CD4-positive, alpha-beta T cell (primary cell): ENCODE results near the gene FARS2. TPM values are rescaled to one million over a fixed set of nuclear protein-coding genes. Genes with fewer than 3 reads are reported as not detected.

Experiments used
- ATAC-seq: fragments of 200-7000 bp; cut with Tn5 transposase; one replicate; pipeline ENCODE4 v1.10.0; 2022; ENCODE audit warnings: mild to moderate bottlenecking; ENCODE audit not compliant: poor library complexity
- CTCF ChIA-PET: fragments of 350-600 bp; sonication (Branson Sonifier 250); formaldehyde crosslinking; loops from one replicate; lab custom pipeline; 2021; ENCODE audit warnings: antibody characterized with exemption, inconsistent platforms; lab: Charles Lee
- POLR2A ChIA-PET: fragments of 350-600 bp; sonication (Branson Sonifier 250); formaldehyde crosslinking; loops from one replicate; lab custom pipeline; 2021; ENCODE audit warnings: antibody characterized with exemption, inconsistent platforms; lab: Charles Lee
- DNase-seq, 14 experiments: peaks; one replicate each; pipeline ENCODE4 v3.0.0-alpha.2; 2013 to 2020; ENCODE audit warnings: mixed read lengths in 2 of 14
- H3K27ac ChIP-seq, 2 donors: one replicate each; pipeline versions ENCODE4 v1.5.1 to v1.7.0; 2013; ENCODE audit warnings: low read length in 2 of 2, low read depth in 1 of 2, mild to moderate bottlenecking in 1 of 2
- H3K27me3 ChIP-seq, 2 experiments: 1 replicate in 1 of 2; 2 replicates in 1 of 2; pipeline versions ENCODE4 v1.6.1 to v1.7.0; 2013; ENCODE audit warnings: low read length in 2 of 2, control low read depth in 1 of 2, mild to moderate bottlenecking in 1 of 2, moderate library complexity in 1 of 2; ENCODE audit not compliant: insufficient read depth in 2 of 2, control insufficient read depth in 1 of 2
- H3K36me3 ChIP-seq: one replicate; pipeline ENCODE4 v1.6.1; 2013; ENCODE audit warnings: low read length, control low read depth; ENCODE audit not compliant: insufficient read depth
- H3K4me1 ChIP-seq: one replicate; pipeline ENCODE4 v1.6.1; 2013; ENCODE audit warnings: low read length, control low read depth; ENCODE audit not compliant: insufficient read depth
- H3K4me3 ChIP-seq: one replicate; pipeline ENCODE4 v1.5.1; 2013; ENCODE audit warnings: mild to moderate bottlenecking, low read length, moderate library complexity
- H3K9me3 ChIP-seq, 2 experiments: 1 replicate in 1 of 2; 2 replicates in 1 of 2; pipeline versions ENCODE4 v1.6.1 to v1.7.0; 2013; ENCODE audit warnings: low read length in 2 of 2, mild to moderate bottlenecking in 2 of 2, control low read depth in 1 of 2, moderate library complexity in 1 of 2; ENCODE audit not compliant: control insufficient read depth in 1 of 2, insufficient read depth in 1 of 2
- H3K27ac Mint-ChIP-seq: one replicate; pipeline ENCODE4 v1.8.0; 2020; ENCODE audit warnings: mixed read lengths
- H3K27me3 Mint-ChIP-seq: one replicate; pipeline ENCODE4 v1.8.0; 2021; ENCODE audit warnings: mixed read lengths
- H3K36me3 Mint-ChIP-seq: one replicate; pipeline ENCODE4 v1.8.0; 2021; ENCODE audit warnings: low read depth, mixed read lengths
- H3K4me1 Mint-ChIP-seq: one replicate; pipeline ENCODE4 v1.8.0; 2021; ENCODE audit warnings: low read depth, mixed read lengths
- H3K4me3 Mint-ChIP-seq: one replicate; pipeline ENCODE4 v1.8.0; 2020; ENCODE audit warnings: mild to moderate bottlenecking, mixed read lengths
- H3K9me3 Mint-ChIP-seq: one replicate; pipeline ENCODE4 v1.8.0; 2020; ENCODE audit warnings: mixed read lengths
- CTCF ChIP-seq: fragments of 200-600 bp; IDR thresholded peaks from one replicate; pipeline ENCODE4 v1.8.0; 2022; ENCODE audit warnings: antibody characterized with exemption, mild to moderate bottlenecking
- intact Hi-C, 2 experiments: fragments of 100-400 bp; cut with DNase I in 1 of 2; cut with micrococcal nuclease in 1 of 2; formaldehyde crosslinking; loops; one replicate each; pipeline versions ENCODE4 v1.15.1 to v1.9.0; 2023 to 2025; cut with DNase I, micrococcal nuclease
- total RNA-seq, 174 experiments: library from RNA in 2 of 174; stranded (reverse) in 2 of 174; gene quantifications; one replicate each; pipeline ENCODE4 v1.2.3 and lab custom pipeline; 2021 to 2026

Gene FARS2
- total RNA-seq, 2 experiments from 2014 or later: 12.6 to 12.8 TPM

DNA sequence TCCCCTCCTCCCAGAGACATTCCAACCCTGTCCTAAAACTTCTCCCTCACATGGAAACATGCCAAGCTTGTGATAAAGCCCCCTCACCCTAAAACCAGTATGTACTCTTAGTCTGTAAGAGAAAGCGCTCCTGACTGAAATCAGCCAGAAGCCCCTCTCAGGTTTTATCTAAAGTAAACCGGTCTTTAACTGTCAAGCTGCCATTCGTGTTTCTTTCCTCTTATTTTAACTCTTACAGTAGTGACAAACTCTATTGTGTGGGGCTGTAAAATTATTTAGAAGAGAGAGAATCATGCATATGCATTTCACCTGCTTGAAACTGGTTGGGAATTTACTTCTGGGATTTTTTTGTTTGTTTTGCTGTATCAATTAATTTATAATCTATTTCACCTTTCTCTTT, 62.7 kb downstream of the FARS2 start:
- no peak for DNase-seq
- H3K4me1 Mint-ChIP-seq: peaks cover 26% of the 10 kb centered on the region
- ChIA-PET POLR2A (no interaction called here), CTCF (interaction anchor here (0.7 kb wide), 1 partner anchor 19 kb away, joined by 3 read pairs; no protein-coding TSS in a partner anchor)
- Histone ChIP-seq H3K4me3 (no peak overlapping the region), H3K36me3 (no peaks in the 10 kb centered on the region), H3K9me3 (no peaks in the 10 kb centered on the region), H3K27ac (no peak overlapping the region), H3K4me1 (no peaks in the 10 kb centered on the region), H3K27me3 (no peaks in the 10 kb centered on the region)
- H3K9me3 Mint-ChIP-seq: no peaks in the 10 kb centered on the region
- no peaks in the 10 kb centered on the region for H3K27me3 Mint-ChIP-seq
- H3K4me3 Mint-ChIP-seq: no peak overlapping the region
- H3K27ac Mint-ChIP-seq: no peak overlapping the region
- intact Hi-C loops: no loop called here
- ATAC-seq: no peak
- peaks cover 32% of the 10 kb centered on the region for H3K36me3 Mint-ChIP-seq
- no peak for TF ChIP-seq CTCF

DNA sequence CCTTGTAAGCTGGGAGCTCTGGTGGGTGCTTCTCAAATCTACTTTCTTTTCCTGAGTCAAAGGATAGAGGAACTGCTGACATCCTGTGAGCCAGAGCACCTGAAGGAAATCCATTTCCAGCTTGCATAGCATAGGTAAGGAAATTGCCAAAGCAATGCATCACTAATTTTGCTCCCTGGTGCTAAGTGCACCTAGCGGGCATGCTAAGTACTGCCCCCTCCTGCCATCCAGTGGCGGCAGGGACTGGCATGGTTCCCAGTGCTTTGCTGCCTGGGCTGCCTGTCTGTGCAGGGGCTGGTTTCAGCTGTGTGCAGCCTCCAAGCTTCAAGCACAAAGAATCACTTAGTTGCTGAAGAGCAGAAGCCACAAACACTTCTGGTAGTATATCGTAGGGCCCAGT, 63.9 kb downstream of the FARS2 start:
- no peak for TF ChIP-seq CTCF
- Mint-ChIP-seq H3K4me3 (no peak overlapping the region), H3K27me3 (no peaks in the 10 kb centered on the region), H3K9me3 (no peaks in the 10 kb centered on the region), H3K36me3 (peaks cover 32% of the 10 kb centered on the region), H3K27ac (no peak overlapping the region), H3K4me1 (peaks cover 22% of the 10 kb centered on the region)
- DNase-seq (no peak), ATAC-seq (no peak)
- CTCF ChIA-PET: no interaction called here
- Histone ChIP-seq H3K4me1 (no peaks in the 10 kb centered on the region), H3K27ac (no peak overlapping the region), H3K27me3 (no peaks in the 10 kb centered on the region), H3K4me3 (no peak overlapping the region), H3K36me3 (no peaks in the 10 kb centered on the region), H3K9me3 (no peaks in the 10 kb centered on the region)
- POLR2A ChIA-PET: no interaction called here
- intact Hi-C loops: no loop called here

DNA sequence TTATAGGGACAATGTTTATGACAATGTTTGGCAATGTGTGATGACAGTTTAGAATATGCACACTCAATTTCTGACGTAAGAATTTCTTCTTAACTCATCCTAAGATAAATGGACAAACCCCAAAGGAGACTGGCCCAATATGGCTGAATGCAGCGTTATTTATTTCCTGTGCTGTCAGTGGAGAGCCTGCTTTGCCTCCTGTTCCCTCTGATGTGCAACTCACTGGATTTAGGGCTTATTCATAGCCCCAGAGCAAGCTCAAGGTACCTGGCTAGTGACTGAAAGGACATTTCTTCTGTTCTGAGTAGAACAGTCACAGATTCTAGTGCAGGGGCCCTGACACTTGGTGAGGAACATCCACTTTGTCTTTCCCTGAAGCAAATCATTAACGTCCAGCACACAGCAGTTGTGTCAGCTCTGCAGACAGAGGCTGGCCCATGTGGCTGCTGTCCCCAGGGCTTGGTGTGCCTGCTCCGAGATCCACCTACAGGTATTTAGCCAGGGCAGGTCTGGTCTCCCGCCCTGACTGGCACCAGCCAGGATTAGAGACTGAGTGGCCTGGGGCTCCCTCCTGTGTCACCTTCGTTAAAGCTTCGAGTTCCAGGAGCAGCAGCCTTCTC, 64.8 kb downstream of the FARS2 start:
- no peaks in the 10 kb centered on the region for H3K27me3 ChIP-seq
- intact Hi-C loops: no loop called here
- ChIA-PET POLR2A (no interaction called here), CTCF (no interaction called here)
- Mint-ChIP-seq H3K27me3 (no peaks in the 10 kb centered on the region), H3K9me3 (no peaks in the 10 kb centered on the region), H3K4me3 (no peak overlapping the region), H3K4me1 (peaks cover 17% of the 10 kb centered on the region), H3K36me3 (peaks cover 33% of the 10 kb centered on the region), H3K27ac (no peak overlapping the region)
- no peak for DNase-seq
- TF ChIP-seq CTCF: no peak
- H3K4me3 ChIP-seq: no peak overlapping the region
- no peak for ATAC-seq
- H3K27ac ChIP-seq: no peak overlapping the region
- H3K36me3 ChIP-seq: no peaks in the 10 kb centered on the region
- H3K9me3 ChIP-seq: no peaks in the 10 kb centered on the region
- no peaks in the 10 kb centered on the region for H3K4me1 ChIP-seq
